Measurements from ENCODE around the gene EHMT1. TPM values are rescaled to one million over a fixed set of nuclear protein-coding genes. Genes with fewer than 3 reads are reported as not detected.

The EHMT1 gene
- total RNA-seq, 1 experiment from 2014 or later, result 112 TPM

DNA sequence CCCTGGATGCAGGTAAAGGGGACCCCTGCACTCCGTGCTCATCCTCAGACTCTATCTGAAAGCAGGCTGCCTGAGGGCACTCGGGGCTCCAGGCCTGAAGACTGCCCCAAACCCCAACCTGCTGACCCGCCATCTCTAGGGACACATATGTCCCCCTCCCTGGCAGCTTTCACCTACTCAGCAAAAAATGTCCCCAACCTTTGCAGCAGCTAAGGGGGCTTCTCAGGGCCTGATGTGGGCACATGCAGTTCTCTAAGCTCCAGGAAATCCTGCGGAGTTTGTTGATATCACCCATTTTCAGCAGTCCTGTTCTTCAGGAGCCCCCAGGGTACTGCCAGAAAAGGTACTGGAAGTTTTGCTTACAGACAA is 37.9 kb upstream of the EHMT1 start:
- H3K4me1 ChIP-seq (ENCODE audit: insufficient read depth, low read length), result peaks cover 4% of the 10 kb centered on the region; the same call in 1 of the 2 replicates
- H3K4me2 ChIP-seq (ENCODE audit: insufficient read depth, insufficient read length, low read length), result no peak overlapping the region
- H3K18ac ChIP-seq (ENCODE audit: insufficient read length, low read depth, low read length), result no peak overlapping the region
- H3K14ac ChIP-seq (ENCODE audit: insufficient read depth, low read length), result no peak overlapping the region; the same call in 1 of the 2 replicates
- no peak overlapping the region for H3K9ac ChIP-seq (ENCODE audit: extremely low read depth, insufficient read length, low read length)
- no peak overlapping the region for H4K8ac ChIP-seq (replicated peaks; ENCODE audit: insufficient read length, low read depth, low read length)
- H3K27ac Mint-ChIP-seq, result no peak overlapping the region
- H3K23me2 ChIP-seq (ENCODE audit: insufficient read length, low read depth, low read length, poor library complexity, severe bottlenecking), result peaks cover 12% of the 10 kb centered on the region
- H2BK15ac ChIP-seq (ENCODE audit: low read depth, low read length), result no peak overlapping the region
- no peak overlapping the region for H3K27ac ChIP-seq (ENCODE audit: insufficient read length, low read depth, low read length)
- H2BK20ac ChIP-seq (ENCODE audit: low read depth, low read length, poor library complexity, severe bottlenecking), result no peak overlapping the region
- H3K27me3 Mint-ChIP-seq (ENCODE audit: low read depth), result no peaks in the 10 kb centered on the region
- no peak overlapping the region for H3K4ac ChIP-seq (ENCODE audit: low read depth, low read length)
- H3K56ac ChIP-seq (ENCODE audit: insufficient read length, low read depth, low read length), result no peak overlapping the region
- no peak overlapping the region for H2BK120ac ChIP-seq (ENCODE audit: low read depth, low read length, poor library complexity, severe bottlenecking)
- H3K9me3 ChIP-seq (ENCODE audit: control insufficient read depth, low read depth, low read length), result no peaks in the 10 kb centered on the region
- H4K20me1 ChIP-seq (ENCODE audit: control insufficient read depth, insufficient read depth, insufficient read length), result no peaks in the 10 kb centered on the region
- no peak overlapping the region for H3K4me3 Mint-ChIP-seq
- peaks cover 16 to 71% (median 53%) of the 10 kb centered on the region in 3 experiments; a peak in 6 of 7 replicates for H3K36me3 Mint-ChIP-seq (ENCODE audit: insufficient read depth in 1 of 3, low read depth in 3 of 3)
- no peak overlapping the region for H2AK5ac ChIP-seq (ENCODE audit: insufficient read length, low read length)
- no CpG with 5 or more reads among the region's 4 CpGs for WGBS (ENCODE audit: extremely low coverage, insufficient read length, low lambda C conversion rate)
- TF ChIP-seq, protein P1, sequence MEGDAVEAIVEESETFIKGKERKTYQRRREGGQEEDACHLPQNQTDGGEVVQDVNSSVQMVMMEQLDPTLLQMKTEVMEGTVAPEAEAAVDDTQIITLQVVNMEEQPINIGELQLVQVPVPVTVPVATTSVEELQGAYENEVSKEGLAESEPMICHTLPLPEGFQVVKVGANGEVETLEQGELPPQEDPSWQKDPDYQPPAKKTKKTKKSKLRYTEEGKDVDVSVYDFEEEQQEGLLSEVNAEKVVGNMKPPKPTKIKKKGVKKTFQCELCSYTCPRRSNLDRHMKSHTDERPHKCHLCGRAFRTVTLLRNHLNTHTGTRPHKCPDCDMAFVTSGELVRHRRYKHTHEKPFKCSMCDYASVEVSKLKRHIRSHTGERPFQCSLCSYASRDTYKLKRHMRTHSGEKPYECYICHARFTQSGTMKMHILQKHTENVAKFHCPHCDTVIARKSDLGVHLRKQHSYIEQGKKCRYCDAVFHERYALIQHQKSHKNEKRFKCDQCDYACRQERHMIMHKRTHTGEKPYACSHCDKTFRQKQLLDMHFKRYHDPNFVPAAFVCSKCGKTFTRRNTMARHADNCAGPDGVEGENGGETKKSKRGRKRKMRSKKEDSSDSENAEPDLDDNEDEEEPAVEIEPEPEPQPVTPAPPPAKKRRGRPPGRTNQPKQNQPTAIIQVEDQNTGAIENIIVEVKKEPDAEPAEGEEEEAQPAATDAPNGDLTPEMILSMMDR (conservative IDR thresholded peaks at IDR 0.05), result no peak
- no peak overlapping the region for H4K5ac ChIP-seq (ENCODE audit: insufficient read length, low read depth, low read length)
- no peaks in the 10 kb centered on the region for H3K9me3 Mint-ChIP-seq
- H2BK5ac ChIP-seq (ENCODE audit: insufficient read length, low read length), result no peak overlapping the region
- peaks cover 7% of the 10 kb centered on the region for H3K79me1 ChIP-seq (ENCODE audit: insufficient read depth, low read depth, low read length, poor library complexity, severe bottlenecking)
- DNase-seq, result no peak
- peaks cover 10% of the 10 kb centered on the region; the same call in 1 of the 2 replicates for H3K79me2 ChIP-seq (ENCODE audit: insufficient read depth, low read length)
- H3T11ph ChIP-seq (ENCODE audit: low read length), result no peak overlapping the region
- no peak overlapping the region for H4K91ac ChIP-seq (ENCODE audit: insufficient read length, low read depth, low read length)
- H3K4me1 Mint-ChIP-seq, result peaks cover 29 to 40% of the 10 kb centered on the region in 2 experiments
- H2AFZ ChIP-seq (ENCODE audit: low read length), result no peak overlapping the region
- no peak overlapping the region for H2BK12ac ChIP-seq (ENCODE audit: insufficient read length, low read depth, low read length)
- H3K23ac ChIP-seq (ENCODE audit: insufficient read length, low read depth, low read length), result no peak overlapping the region
- H3K27me3 ChIP-seq (ENCODE audit: insufficient read depth, low read length), result no peaks in the 10 kb centered on the region

Measured in H9 (cell line).